GM12872 (cell line): Measurements from ENCODE around the gene ADNP.

Experiments
- TF ChIP-seq, protein P1 (sequence below): IDR thresholded peaks from 3 replicates; pipeline ENCODE4 v1.5.1; 2011; ENCODE audit warnings: low read depth, mild to moderate bottlenecking, low read length, moderate library complexity; ENCODE audit not compliant: insufficient read depth

Gene ADNP

DNA sequence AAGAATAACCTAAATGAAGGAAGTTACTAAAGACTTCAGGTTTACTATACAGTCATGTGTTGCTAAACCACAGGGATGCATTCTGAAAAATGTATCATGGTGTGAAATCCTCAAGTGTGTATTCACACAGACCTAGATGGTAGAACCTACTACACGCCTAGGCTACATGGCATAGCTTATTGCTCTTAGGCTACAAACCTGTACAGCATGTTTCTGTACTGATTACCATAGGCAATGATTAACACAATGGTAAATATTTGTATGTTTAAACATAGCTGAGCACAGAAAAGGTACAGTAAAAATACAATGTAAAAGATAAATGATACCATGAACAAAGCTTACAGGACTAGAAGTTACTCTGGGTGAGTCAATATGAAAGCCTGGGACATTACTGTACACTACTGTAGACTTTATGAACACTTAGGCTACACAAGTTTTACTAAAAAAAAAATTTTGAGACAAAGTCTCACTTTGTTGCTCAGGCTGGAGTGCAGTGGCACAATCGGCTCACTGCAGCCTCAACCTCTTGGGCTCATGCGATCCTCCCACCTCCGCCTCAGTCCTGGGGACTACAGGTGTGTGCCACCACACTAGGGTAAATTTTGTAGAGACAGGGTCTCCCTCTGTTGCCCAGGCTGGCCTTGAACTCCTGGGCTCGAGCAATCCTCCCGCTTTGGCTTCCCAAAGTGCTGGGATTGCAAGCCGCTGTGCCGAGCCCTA, 36.0 kb downstream of the ADNP start:
- TF ChIP-seq, protein P1, sequence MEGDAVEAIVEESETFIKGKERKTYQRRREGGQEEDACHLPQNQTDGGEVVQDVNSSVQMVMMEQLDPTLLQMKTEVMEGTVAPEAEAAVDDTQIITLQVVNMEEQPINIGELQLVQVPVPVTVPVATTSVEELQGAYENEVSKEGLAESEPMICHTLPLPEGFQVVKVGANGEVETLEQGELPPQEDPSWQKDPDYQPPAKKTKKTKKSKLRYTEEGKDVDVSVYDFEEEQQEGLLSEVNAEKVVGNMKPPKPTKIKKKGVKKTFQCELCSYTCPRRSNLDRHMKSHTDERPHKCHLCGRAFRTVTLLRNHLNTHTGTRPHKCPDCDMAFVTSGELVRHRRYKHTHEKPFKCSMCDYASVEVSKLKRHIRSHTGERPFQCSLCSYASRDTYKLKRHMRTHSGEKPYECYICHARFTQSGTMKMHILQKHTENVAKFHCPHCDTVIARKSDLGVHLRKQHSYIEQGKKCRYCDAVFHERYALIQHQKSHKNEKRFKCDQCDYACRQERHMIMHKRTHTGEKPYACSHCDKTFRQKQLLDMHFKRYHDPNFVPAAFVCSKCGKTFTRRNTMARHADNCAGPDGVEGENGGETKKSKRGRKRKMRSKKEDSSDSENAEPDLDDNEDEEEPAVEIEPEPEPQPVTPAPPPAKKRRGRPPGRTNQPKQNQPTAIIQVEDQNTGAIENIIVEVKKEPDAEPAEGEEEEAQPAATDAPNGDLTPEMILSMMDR, result no peak

DNA sequence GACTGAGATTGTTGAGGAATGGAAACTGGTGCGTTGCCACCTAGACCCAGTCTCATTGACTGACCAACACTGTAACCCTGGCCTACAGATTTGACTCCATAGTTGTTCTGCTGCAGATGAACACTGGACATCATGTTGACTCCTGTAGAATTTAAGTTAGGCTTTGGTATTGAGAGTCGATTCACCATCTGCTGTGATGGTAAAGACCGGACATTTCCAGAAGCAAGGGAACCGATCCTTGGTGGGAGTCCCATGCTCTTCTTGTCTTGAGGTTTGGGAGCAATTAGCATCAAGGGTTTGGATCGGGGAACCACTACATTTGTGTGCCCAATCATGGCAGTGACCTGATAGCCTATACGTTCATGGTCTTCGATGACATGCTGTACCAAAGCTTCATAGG, 37.6 kb downstream of the ADNP start:
- TF ChIP-seq, protein P1, result no peak

DNA sequence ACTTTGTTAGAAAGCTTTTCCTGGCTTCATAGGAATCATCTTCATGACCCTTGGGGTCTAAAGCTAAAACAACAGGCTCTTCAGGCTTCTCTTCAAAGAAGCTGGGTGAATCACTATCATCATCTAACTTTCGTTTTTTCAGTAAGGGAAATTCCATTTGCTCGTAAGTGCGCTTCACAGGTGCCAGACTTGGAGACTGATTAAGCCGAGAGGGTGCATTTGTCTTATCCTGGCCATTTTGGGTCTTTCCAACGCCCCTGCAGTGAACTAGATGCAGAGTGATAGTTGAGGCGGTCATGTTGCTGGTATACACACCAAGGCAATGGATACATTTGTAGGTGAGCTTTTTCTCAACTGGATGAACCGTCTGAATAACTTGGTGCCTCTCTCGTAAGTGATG, 38.8 kb downstream of the ADNP start:
- TF ChIP-seq, protein P1, result no peak

DNA sequence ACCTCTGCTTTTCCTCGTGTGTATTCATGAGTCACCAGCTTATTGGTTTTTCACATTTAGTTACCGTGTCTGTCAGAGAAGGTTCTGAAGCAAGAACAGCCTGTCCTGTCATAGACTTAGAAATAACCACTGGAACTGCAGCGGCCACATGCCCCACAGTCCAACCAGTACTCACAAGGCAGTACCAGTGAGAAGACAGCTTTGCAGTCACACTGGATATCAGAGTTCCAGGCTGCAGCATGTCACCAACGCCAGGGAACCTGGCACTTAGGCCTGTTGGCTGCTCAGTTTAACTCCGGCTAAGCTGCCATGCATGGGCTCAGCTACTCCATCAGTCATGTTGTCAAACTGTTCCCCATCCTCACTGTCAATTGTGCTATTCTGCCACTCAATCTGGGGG, 40.1 kb downstream of the ADNP start:
- TF ChIP-seq, protein P1, result no peak

DNA sequence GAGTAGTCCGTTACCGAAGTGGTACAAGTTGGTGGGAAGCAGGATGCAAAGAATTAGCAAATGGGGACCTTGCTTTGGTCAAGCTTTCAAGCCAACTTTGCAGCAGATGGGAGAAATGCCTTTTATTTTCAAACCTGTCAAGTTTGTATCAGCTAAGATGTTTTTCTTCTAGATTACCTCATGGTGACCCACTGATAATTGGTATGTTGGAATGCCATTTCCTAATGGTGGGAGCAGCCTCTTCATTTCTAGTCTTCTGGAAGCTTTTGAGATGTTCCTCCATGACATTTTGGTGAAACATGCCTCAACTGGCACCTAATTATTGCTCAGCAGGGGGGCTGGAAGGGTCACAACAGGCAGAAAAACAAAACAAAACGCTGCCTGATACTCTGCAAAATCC, 43.7 kb downstream of the ADNP start:
- TF ChIP-seq, protein P1, result no peak

DNA sequence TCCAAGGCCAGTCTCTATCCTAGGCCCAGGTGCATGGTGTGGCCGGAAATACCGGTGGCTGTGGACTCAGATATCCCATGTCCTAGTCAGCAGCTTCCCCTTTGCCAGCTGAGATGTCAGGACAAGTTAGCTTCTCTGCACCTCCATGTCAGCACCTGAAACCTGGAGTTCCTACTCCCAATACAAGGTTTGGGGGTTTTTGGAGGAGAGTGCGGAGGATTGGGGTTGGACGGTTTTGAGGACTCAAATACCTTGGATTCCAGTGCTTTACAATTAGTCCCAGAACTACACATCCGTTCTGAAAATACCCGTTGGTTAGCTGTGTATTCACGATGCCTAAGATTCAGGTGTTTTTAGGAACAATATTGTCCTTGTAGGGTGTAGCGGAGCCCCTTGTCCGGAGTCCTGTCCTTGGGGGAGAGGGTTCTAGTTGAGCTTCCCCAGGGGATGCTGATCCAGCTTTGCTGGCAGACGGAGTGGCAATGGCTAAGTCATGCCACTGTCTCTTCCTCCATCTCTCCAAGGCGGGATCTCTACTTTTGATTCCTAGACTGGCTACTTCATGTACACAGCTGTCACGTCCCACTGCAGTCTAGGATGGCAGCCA, 45.0 kb downstream of the ADNP start:
- TF ChIP-seq, protein P1, result no peak

DNA sequence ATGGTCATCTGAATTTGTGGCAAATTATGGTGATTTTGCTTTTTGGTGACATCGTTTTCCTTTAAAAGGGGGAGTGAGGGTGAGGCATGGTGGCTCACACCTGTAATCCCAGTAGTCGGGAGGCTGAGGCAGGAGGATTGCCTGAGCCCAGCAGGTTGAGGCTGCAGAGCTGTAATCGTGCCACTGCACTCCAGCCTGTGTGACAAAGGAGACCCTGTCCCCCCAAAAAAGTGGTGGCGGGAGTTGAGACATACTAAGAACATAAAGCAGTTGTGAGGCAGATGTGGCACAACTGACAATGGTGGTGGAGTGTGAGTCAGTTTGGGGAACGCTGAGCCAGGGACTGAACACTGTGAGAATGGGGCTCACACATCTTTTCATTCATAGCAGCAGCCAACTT, 45.5 kb downstream of the ADNP start:
- TF ChIP-seq, protein P1, result no peak
